PC-3 (cell line): Measurements from ENCODE around the gene TM4SF5. TPM values are rescaled to one million over a fixed set of nuclear protein-coding genes. Genes with fewer than 3 reads are reported as not detected.

ENCODE experiments used
- ATAC-seq: fragments of 200-7000 bp; cut with Tn5 transposase; 2 replicates; pipeline ENCODE4 v1.9.1; 2020; ENCODE audit warnings: mild to moderate bottlenecking, moderate library complexity
- BruUV-seq: library from RNA; stranded (reverse); fragments of 400-500 nt; replicated peaks from 2 replicates; lab custom pipeline; 2021; lab: Mats Ljungman, UMichigan
- CTCF ChIA-PET: fragments of 300-600 bp; sonication (Branson Sonifier 250); formaldehyde crosslinking; loops from one replicate; lab custom pipeline; 2022; ENCODE audit warnings: antibody characterized with exemption; lab: Charles Lee
- POLR2A ChIA-PET: fragments of 300-600 bp; sonication (Branson Sonifier 250); formaldehyde crosslinking; loops from one replicate; lab custom pipeline; 2022; ENCODE audit warnings: antibody characterized with exemption; ENCODE audit not compliant: unreplicated experiment; lab: Charles Lee
- DNase-seq: peaks from one replicate; pipeline ENCODE4 v3.0.0-alpha.2; 2015
- H2AFZ ChIP-seq: fragments of 300-600 bp; sonication (generic); 2 replicates; pipeline ENCODE4 v1.6.0; 2016; ENCODE audit warnings: antibody characterized with exemption, low read length
- H3F3A ChIP-seq: fragments of 300-600 bp; sonication (generic); one replicate; pipeline ENCODE4 v1.6.0; 2017; ENCODE audit warnings: antibody characterized with exemption, low read length, control low read depth, mild to moderate bottlenecking; ENCODE audit not compliant: unreplicated experiment
- H3K27ac ChIP-seq: fragments of 300-600 bp; sonication (generic); 2 replicates; pipeline ENCODE4 v1.5.1; 2016; ENCODE audit warnings: mild to moderate bottlenecking, low read length
- H3K27me3 ChIP-seq: fragments of 300-600 bp; sonication (generic); 2 replicates; pipeline ENCODE4 v1.6.1; 2016; ENCODE audit warnings: low read length, mixed read lengths
- H3K36me3 ChIP-seq: fragments of 300-600 bp; sonication (generic); 2 replicates; pipeline ENCODE4 v1.6.1; 2016; ENCODE audit warnings: low read depth, mixed run types, low read length, mixed read lengths
- H3K4me1 ChIP-seq: fragments of 300-600 bp; sonication (generic); 2 replicates; pipeline ENCODE4 v1.5.1; 2016; ENCODE audit warnings: low read length; ENCODE audit not compliant: insufficient read depth
- H3K4me2 ChIP-seq: fragments of 300-600 bp; sonication (generic); 2 replicates; pipeline ENCODE4 v1.6.0; 2016; ENCODE audit warnings: low read length
- H3K4me3 ChIP-seq: fragments of 300-600 bp; sonication (generic); 2 replicates; pipeline ENCODE4 v1.5.1; 2016; ENCODE audit warnings: mild to moderate bottlenecking, low read length, mixed read lengths
- H3K79me2 ChIP-seq: fragments of 300-600 bp; sonication (generic); 2 replicates; pipeline ENCODE4 v1.6.1; 2017; ENCODE audit warnings: low read length, mixed read lengths
- H3K9ac ChIP-seq: fragments of 300-600 bp; sonication (generic); 2 replicates; pipeline ENCODE4 v1.6.0; 2016; ENCODE audit warnings: mild to moderate bottlenecking, low read length
- H3K9me2 ChIP-seq: fragments of 300-600 bp; sonication (generic); replicated peaks from 2 replicates; pipeline ENCODE4 v1.6.1; 2016; ENCODE audit warnings: mixed run types, low read length, mixed read lengths
- H3K9me3 ChIP-seq: fragments of 300-600 bp; sonication (generic); 2 replicates; pipeline ENCODE4 v1.6.1; 2016; ENCODE audit warnings: low read length, mixed read lengths
- H4K20me1 ChIP-seq: fragments of 300-600 bp; sonication (generic); 2 replicates; pipeline ENCODE4 v1.6.1; 2016; ENCODE audit warnings: low read length, mixed read lengths
- EZH2 ChIP-seq: fragments of 300-600 bp; sonication (generic); IDR thresholded peaks from one replicate; pipeline ENCODE4 v1.6.1; 2017; ENCODE audit warnings: antibody characterized with exemption, mild to moderate bottlenecking, low read length; ENCODE audit not compliant: unreplicated experiment
- EZH2phosphoT487 ChIP-seq: fragments of 300-600 bp; sonication (generic); IDR thresholded peaks from 2 replicates; pipeline ENCODE4 v1.6.1; 2018; ENCODE audit warnings: mild to moderate bottlenecking, antibody characterized with exemption, low read length, borderline replicate concordance
- intact Hi-C: fragments of 100-400 bp; cut with micrococcal nuclease; formaldehyde crosslinking; loops from 2 replicates; pipeline ENCODE4 v1.9.0; 2023
- total RNA-seq: library from RNA; depleted of rRNA; stranded (reverse); fragments of >200 nt; gene quantifications from 2 replicates; pipeline ENCODE4 v1.2.3, GENCODE V29; 2014
- TF ChIP-seq, protein P1 (sequence below): fragments of 300-600 bp; sonication (generic); conservative IDR thresholded peaks from 2 replicates; pipeline ENCODE4 v1.5.1; 2017; ENCODE audit warnings: antibody characterized with exemption, low read depth, mild to moderate bottlenecking, low read length

The TM4SF5 gene
- total RNA-seq, 1 experiment from 2014 or later = not detected

DNA sequence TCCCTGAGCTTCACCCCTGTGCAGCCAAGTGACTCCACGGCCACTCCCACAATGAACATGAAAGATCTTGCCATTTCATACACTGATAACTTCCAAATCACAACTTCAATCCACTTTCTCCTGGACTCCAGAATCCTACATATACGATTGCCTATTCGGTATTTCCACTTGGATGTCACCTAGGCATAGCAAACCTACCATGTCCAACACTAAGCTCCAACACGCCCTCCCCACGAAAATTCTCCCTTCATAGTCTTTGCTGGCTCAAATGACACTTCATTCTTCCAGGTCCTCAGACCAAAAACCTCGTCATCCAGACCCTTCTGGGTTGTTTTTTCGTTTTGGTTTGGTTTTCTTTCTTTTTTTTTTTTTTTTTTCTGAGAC, 19.0 kb downstream of the TM4SF5 start:
- no peak for ATAC-seq
- BruUV-seq = no TSS peak
- CTCF ChIA-PET = interaction anchor here (0.6 to 1.0 kb wide), 7 partner anchors 16 to 149 kb away, joined by 3 to 8 read pairs (median 4); partner anchors contain the start of genes ARRB2, MED11, PLD2 and RNF167
- Histone ChIP-seq H3K79me2 (peaks cover 8% of the 10 kb centered on the region), H3K4me3 (peak overlapping the region; percentile 89), H3K9me2 (no peaks in the 10 kb centered on the region), H3K27me3 (no peaks in the 10 kb centered on the region), H4K20me1 (no peaks in the 10 kb centered on the region), H3K4me2 (peak overlapping the region; percentile 95), H3K27ac (peak overlapping the region; percentile 77), H3K36me3 (no peaks in the 10 kb centered on the region), H3K4me1 (peaks cover 14% of the 10 kb centered on the region), H3K9me3 (no peaks in the 10 kb centered on the region), H3K9ac (peak overlapping the region; percentile 74), H2AFZ (peak overlapping the region; percentile 91), H3F3A (no peaks in the 10 kb centered on the region)
- TF ChIP-seq EZH2phosphoT487 (no peak), EZH2 (no peak)
- TF ChIP-seq, protein P1, sequence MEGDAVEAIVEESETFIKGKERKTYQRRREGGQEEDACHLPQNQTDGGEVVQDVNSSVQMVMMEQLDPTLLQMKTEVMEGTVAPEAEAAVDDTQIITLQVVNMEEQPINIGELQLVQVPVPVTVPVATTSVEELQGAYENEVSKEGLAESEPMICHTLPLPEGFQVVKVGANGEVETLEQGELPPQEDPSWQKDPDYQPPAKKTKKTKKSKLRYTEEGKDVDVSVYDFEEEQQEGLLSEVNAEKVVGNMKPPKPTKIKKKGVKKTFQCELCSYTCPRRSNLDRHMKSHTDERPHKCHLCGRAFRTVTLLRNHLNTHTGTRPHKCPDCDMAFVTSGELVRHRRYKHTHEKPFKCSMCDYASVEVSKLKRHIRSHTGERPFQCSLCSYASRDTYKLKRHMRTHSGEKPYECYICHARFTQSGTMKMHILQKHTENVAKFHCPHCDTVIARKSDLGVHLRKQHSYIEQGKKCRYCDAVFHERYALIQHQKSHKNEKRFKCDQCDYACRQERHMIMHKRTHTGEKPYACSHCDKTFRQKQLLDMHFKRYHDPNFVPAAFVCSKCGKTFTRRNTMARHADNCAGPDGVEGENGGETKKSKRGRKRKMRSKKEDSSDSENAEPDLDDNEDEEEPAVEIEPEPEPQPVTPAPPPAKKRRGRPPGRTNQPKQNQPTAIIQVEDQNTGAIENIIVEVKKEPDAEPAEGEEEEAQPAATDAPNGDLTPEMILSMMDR = no peak
- DNase-seq = no peak
- intact Hi-C loops = no loop called here
- POLR2A ChIA-PET = interaction anchor here (0.9 to 1.3 kb wide), 2 partner anchors 9 to 177 kb away, joined by 3 to 8 read pairs; partner anchors contain the start of gene SPAG7

DNA sequence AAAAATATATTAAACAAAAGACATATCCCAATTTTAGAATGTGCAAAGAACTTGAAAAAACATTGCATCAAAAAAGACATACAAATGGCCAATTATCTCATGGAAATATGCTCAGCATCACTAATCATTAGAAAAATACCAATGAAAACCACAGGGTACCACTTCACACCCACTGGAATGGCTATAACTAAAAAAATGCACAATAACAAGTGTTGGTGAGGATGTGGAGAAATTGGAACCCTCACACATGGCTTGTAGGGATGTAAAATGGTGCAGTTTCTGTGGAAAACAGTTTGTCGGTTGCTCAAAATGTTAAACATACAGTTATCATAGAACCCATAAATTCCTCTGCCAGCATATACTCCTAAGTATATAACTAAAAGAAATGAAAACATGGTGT, 23.5 kb downstream of the TM4SF5 start:
- Histone ChIP-seq H3F3A (no peaks in the 10 kb centered on the region), H3K27me3 (no peaks in the 10 kb centered on the region), H3K27ac (no peak overlapping the region), H3K9me2 (no peaks in the 10 kb centered on the region), H4K20me1 (no peaks in the 10 kb centered on the region), H3K9me3 (no peaks in the 10 kb centered on the region), H3K4me3 (peak overlapping the region; percentile 96; the same call in 1 of the 2 replicates), H2AFZ (peak overlapping the region; percentile 73), H3K4me2 (peak overlapping the region; percentile 25; the same call in 1 of the 2 replicates), H3K9ac (no peak overlapping the region), H3K79me2 (peaks cover 20% of the 10 kb centered on the region), H3K36me3 (peaks cover 5% of the 10 kb centered on the region; the same call in 1 of the 2 replicates), H3K4me1 (peaks cover 10% of the 10 kb centered on the region; the same call in 1 of the 2 replicates)
- TF ChIP-seq, protein P1 = no peak
- TF ChIP-seq EZH2 (no peak), EZH2phosphoT487 (no peak)
- intact Hi-C loops = no loop called here
- no TSS peak for BruUV-seq
- POLR2A ChIA-PET = no interaction called here
- ATAC-seq (no peak), DNase-seq (no peak)
- CTCF ChIA-PET = no interaction called here

DNA sequence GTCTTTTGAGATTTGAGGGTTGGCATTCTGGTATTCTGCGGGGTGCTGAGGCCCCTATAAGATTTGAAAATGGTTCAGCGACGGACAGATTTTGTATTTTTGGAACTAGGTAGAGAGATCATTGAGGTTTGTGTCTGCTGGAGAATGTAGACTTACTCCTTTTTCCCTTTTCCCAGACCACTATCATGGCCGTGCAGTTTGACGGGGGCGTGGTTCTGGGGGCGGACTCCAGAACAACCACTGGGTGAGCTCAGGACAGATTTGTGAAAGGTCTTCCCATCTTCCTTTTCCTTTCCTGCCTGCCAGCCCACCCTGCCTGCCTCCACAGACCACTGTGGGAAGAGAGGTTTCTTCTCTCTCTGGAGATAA, 24.9 kb downstream of the TM4SF5 start:
- DNase-seq (peak; percentile 36), ATAC-seq (peak; percentile 77)
- intact Hi-C loops = no loop called here
- Histone ChIP-seq H3K27ac (peak overlapping the region; percentile 55), H3K9ac (peak overlapping the region; percentile 96), H3K4me1 (0 out of 2 replicates have a peak, but pooled peaks cover 6% of the 10 kb centered on the region), H2AFZ (peak overlapping the region; percentile 73), H3K4me2 (peak overlapping the region; percentile 92), H3K9me3 (no peaks in the 10 kb centered on the region), H3K36me3 (peaks cover 5% of the 10 kb centered on the region; the same call in 1 of the 2 replicates), H3K79me2 (peaks cover 20% of the 10 kb centered on the region), H3K9me2 (no peaks in the 10 kb centered on the region), H3K4me3 (peak overlapping the region; percentile 96), H3K27me3 (no peaks in the 10 kb centered on the region), H4K20me1 (no peaks in the 10 kb centered on the region), H3F3A (no peaks in the 10 kb centered on the region)
- TF ChIP-seq, protein P1 = no peak
- TF ChIP-seq EZH2 (no peak), EZH2phosphoT487 (no peak)
- ChIA-PET POLR2A (interaction anchor here (0.6 kb wide), 1 partner anchor 40 kb away, joined by 3 read pairs; no protein-coding TSS in a partner anchor), CTCF (interaction anchor here (0.6 to 0.8 kb wide), 2 partner anchors 48 to 107 kb away, joined by 3 read pairs; partner anchors contain the start of gene CHRNE)
- TSS peak; percentile 69 for BruUV-seq
